GM12878 (cell line): Measurements from ENCODE around the gene TRIM47. TPM values are rescaled to one million over a fixed set of nuclear protein-coding genes. Genes with fewer than 3 reads are reported as not detected.

Experiments used
- ATAC-seq: fragments of 200-7000 bp; cut with Tn5 transposase; 3 replicates; pipeline ENCODE4 v1.9.1; 2020; ENCODE audit warnings: mild to moderate bottlenecking, moderate library complexity
- BruUV-seq: library from RNA; stranded (reverse); fragments of 400-500 nt; replicated peaks from 2 replicates; lab custom pipeline; 2021; lab: Mats Ljungman, UMichigan
- CTCF ChIA-PET: fragments of 300-600 bp; sonication (Branson Sonifier 250); formaldehyde crosslinking; extraction: SDS; loops from one replicate; lab custom pipeline; 2021; ENCODE audit warnings: inconsistent platforms; lab: Yijun Ruan, JAX
- POLR2A ChIA-PET: fragments of 350-600 bp; formaldehyde crosslinking; extraction: SDS; loops from one replicate; lab custom pipeline; 2021; ENCODE audit warnings: inconsistent platforms; lab: Charles Lee
- RAD21 ChIA-PET: fragments of 300-600 bp; sonication (Branson Sonifier 250); formaldehyde crosslinking; loops from one replicate; lab custom pipeline; 2023; ENCODE audit warnings: antibody characterized with exemption; ENCODE audit not compliant: unreplicated experiment; lab: Charles Lee
- SMC1A ChIA-PET: fragments of 300-600 bp; sonication (Branson Sonifier 250); formaldehyde crosslinking; loops from one replicate; lab custom pipeline; 2023; ENCODE audit not compliant: unreplicated experiment, uncharacterized antibody; lab: Charles Lee
- DNase-seq: peaks from one replicate; pipeline ENCODE4 v3.0.0-alpha.2; 2011; ENCODE audit warnings: low read depth, low spot score
- FAIRE-seq: peaks from 3 replicates; lab custom pipeline; 2011; peaks lifted over from hg19 to GRCh38; lab: Jason Lieb, UNC
- H2AFZ ChIP-seq: 2 replicates; pipeline ENCODE4 v1.6.0; 2011; ENCODE audit warnings: low read depth, low read length, control low read depth; ENCODE audit not compliant: control insufficient read depth
- H3K27ac ChIP-seq: 2 replicates; pipeline ENCODE4 v1.5.1; 2011; ENCODE audit warnings: control low read depth; ENCODE audit not compliant: control insufficient read depth, insufficient read depth
- H3K27me3 ChIP-seq, 2 experiments: replicated peaks in 1 of 2; 2 replicates each; pipeline versions ENCODE4 v1.6.0 to v1.6.1; 2011; ENCODE audit warnings: low read length in 1 of 2; ENCODE audit not compliant: control insufficient read depth in 2 of 2, insufficient read depth in 2 of 2
- H3K36me3 ChIP-seq, 2 experiments: 2 replicates each; pipeline ENCODE4 v1.5.1; 2011; ENCODE audit warnings: low read length in 1 of 2; ENCODE audit not compliant: control insufficient read depth in 2 of 2, insufficient read depth in 2 of 2
- H3K4me1 ChIP-seq: 2 replicates; pipeline ENCODE4 v1.6.1; 2011; ENCODE audit warnings: mild to moderate bottlenecking, low read length, moderate library complexity, mixed read lengths; ENCODE audit not compliant: control insufficient read depth, insufficient read depth
- H3K4me2 ChIP-seq: 2 replicates; pipeline ENCODE4 v1.6.0; 2011; ENCODE audit warnings: control low read depth; ENCODE audit not compliant: control insufficient read depth, insufficient read depth
- H3K4me3 ChIP-seq: fragments of 200-600 bp; sonication (generic); 2 replicates; pipeline ENCODE4 v1.5.1; 2016
- H3K79me2 ChIP-seq: 2 replicates; pipeline ENCODE4 v1.6.0; 2011; ENCODE audit warnings: low read length; ENCODE audit not compliant: control insufficient read depth, insufficient read depth
- H3K9ac ChIP-seq: 2 replicates; pipeline ENCODE4 v1.8.0; 2011; ENCODE audit warnings: low read length, control low read depth, mixed read lengths; ENCODE audit not compliant: control insufficient read depth, insufficient read depth
- H3K9me3 ChIP-seq: replicated peaks from 3 replicates; pipeline ENCODE4 v1.5.1; 2011; ENCODE audit warnings: mild to moderate bottlenecking, low read length; ENCODE audit not compliant: control insufficient read depth, insufficient read depth
- H4K20me1 ChIP-seq: 2 replicates; pipeline ENCODE4 v1.6.0; 2011; ENCODE audit not compliant: control insufficient read depth, insufficient read depth
- CHD2 ChIP-seq: IDR thresholded peaks from 2 replicates; pipeline ENCODE4 v1.6.1; 2011; ENCODE audit warnings: low read depth, low read length, improper control_type of control experiment, borderline replicate concordance
- CREB1 ChIP-seq: IDR thresholded peaks from 2 replicates; pipeline ENCODE4 v1.6.1; 2012; ENCODE audit warnings: low read depth, mild to moderate bottlenecking, inconsistent platforms
- EGR1 ChIP-seq, 2 experiments: IDR thresholded peaks; 1 replicate in 1 of 2; 2 replicates in 1 of 2; pipeline ENCODE4 v1.6.1; 2011 to 2012; ENCODE audit warnings: low read depth in 2 of 2, low read length in 2 of 2, borderline replicate concordance in 1 of 2, mild to moderate bottlenecking in 1 of 2, moderate library complexity in 1 of 2
- FOXM1 ChIP-seq: IDR thresholded peaks from 2 replicates; pipeline ENCODE4 v1.6.1; 2012; ENCODE audit warnings: low read depth, mild to moderate bottlenecking, inconsistent platforms, low read length, moderate library complexity
- IRF3 ChIP-seq: fragments of 450-650 bp; IDR thresholded peaks from 2 replicates; pipeline ENCODE4 v1.6.1; 2014; ENCODE audit warnings: mild to moderate bottlenecking
- JUND ChIP-seq: IDR thresholded peaks from 2 replicates; pipeline ENCODE4 v1.6.1; 2012; ENCODE audit warnings: low read depth, mild to moderate bottlenecking, low read length, improper control_type of control experiment, moderate library complexity
- MYC ChIP-seq: IDR thresholded peaks from 2 replicates; pipeline ENCODE4 v1.6.1; 2011; ENCODE audit warnings: mild to moderate bottlenecking, low read length, moderate library complexity, inconsistent platforms; ENCODE audit not compliant: insufficient read depth, insufficient replicate concordance, insufficient read length, severe bottlenecking
- NFIC ChIP-seq: IDR thresholded peaks from 2 replicates; pipeline ENCODE4 v1.6.1; 2012; ENCODE audit warnings: low read depth, mild to moderate bottlenecking, inconsistent platforms, low read length, moderate library complexity
- PAX8 ChIP-seq: fragments of 450-650 bp; IDR thresholded peaks from 2 replicates; pipeline ENCODE4 v1.6.1; 2017; ENCODE audit warnings: mild to moderate bottlenecking, moderate library complexity
- RBBP5 ChIP-seq: fragments of 200-600 bp; sonication (generic); conservative IDR thresholded peaks from 2 replicates; pipeline ENCODE4 v1.6.1; 2016
- RFX5 ChIP-seq: IDR thresholded peaks from 2 replicates; pipeline ENCODE4 v1.6.1; 2011; ENCODE audit warnings: low read depth, low read length, improper control_type of control experiment
- TAF1 ChIP-seq: IDR thresholded peaks from 2 replicates; pipeline ENCODE4 v1.6.1; 2011; ENCODE audit warnings: mild to moderate bottlenecking, low read depth, low read length, borderline replicate concordance
- ZNF622 ChIP-seq: fragments of 450-650 bp; IDR thresholded peaks from 2 replicates; pipeline ENCODE4 v1.6.1; 2017; ENCODE audit warnings: mild to moderate bottlenecking, inconsistent platforms
- WGBS: methylation state at CpG from one replicate; pipeline ENCODE4 v1.1.6; 2016; ENCODE audit warnings: low lambda C conversion rate; ENCODE audit not compliant: insufficient replicate concordance, insufficient coverage; ENCODE audit errors: missing lambda C conversion rate; 5-methylcytosine and 5-hydroxymethylcytosine counted together
- in situ Hi-C: fragments of 300-500 bp; cut with MboI; formaldehyde crosslinking; loops from 9 replicates; pipeline ENCODE4 v1.14.3; 2018; ENCODE audit warnings: mixed read lengths
- intact Hi-C: fragments of 100-400 bp; cut with micrococcal nuclease; formaldehyde crosslinking; loops from one replicate; pipeline ENCODE4 v1.14.2; 2022; ENCODE audit not compliant: unreplicated experiment
- polyA plus RNA-seq, 11 experiments: library from polyadenylated mRNA; depleted of rRNA in 4 of 11; unstranded in 6 of 11; stranded (reverse) in 5 of 11; fragments of >200 nt; fragmentation: Nextera tagmentation in 4 of 11; fragmentation: Illumina TruSeq in 1 of 11; extraction: Ambion mirVana in 4 of 11; extraction: Trizol in 1 of 11; gene quantifications; 1 replicate in 1 of 11; 2 replicates in 10 of 11; pipeline versions ENCODE4 v1.2.1 to v1.2.3, GENCODE V29; 2011 to 2016; ENCODE audit warnings: inconsistent platforms in 2 of 11, missing spikeins in 2 of 11, low read depth in 1 of 11
- total RNA-seq, 4 experiments: library from RNA; depleted of rRNA in 3 of 4; stranded (reverse); fragments of >200 nt in 3 of 4; fragmentation: Illumina TruSeq in 1 of 4; extraction: Trizol in 1 of 4; gene quantifications; 2 replicates each; pipeline versions ENCODE4 v1.2.1 to v1.2.3, GENCODE V29; 2013 to 2021

TRIM47 gene
- total and polyA plus RNA-seq, 10 of the 15 experiments (the other 5 are each of a cell fraction or from before 2014, with no cell fraction given) = 0.35 to 9.7 (median 5.3) TPM

- RAD21 ChIA-PET = no interaction called here
- Histone ChIP-seq H3K27ac (no peak overlapping the region), H2AFZ (no peak overlapping the region), H3K36me3 (peaks cover 0 to 5% of the 10 kb centered on the region in 2 experiments; a peak in 3 of 4 replicates), H3K4me1 (no peaks in the 10 kb centered on the region), H4K20me1 (no peaks in the 10 kb centered on the region), H3K27me3 (no peaks in the 10 kb centered on the region), H3K9ac (no peak overlapping the region)
- in situ Hi-C loops = no loop called here
- no peak for DNase-seq
- SMC1A ChIA-PET = no interaction called here
- no peak for FAIRE-seq
- no peak for TF ChIP-seq CREB1
- TF ChIP-seq FOXM1 = no peak
- no peak for TF ChIP-seq PAX8
- TF ChIP-seq RFX5 = no peak
- no peak for TF ChIP-seq MYC
- TF ChIP-seq EGR1 (IDR thresholded peaks at IDR 0.05; ENCODE audit: borderline replicate concordance in 1 of 2, low read depth in 2 of 2, low read length in 2 of 2) = no peak
- TF ChIP-seq TAF1 = no peak
- TF ChIP-seq IRF3 = no peak
- no peak for TF ChIP-seq RBBP5
- TF ChIP-seq CHD2 = no peak
- TF ChIP-seq ZNF622 = no peak
- TF ChIP-seq NFIC = no peak
- TF ChIP-seq JUND = no peak
- TF ChIP-seq, all 136 proteins: peak for 0
- WGBS = 73% methylated on average over 9 of the region's 9 CpGs
- CTCF ChIA-PET = no interaction called here
- intact Hi-C loops = no loop called here
- no peaks in the 10 kb centered on the region for H3K9me3 ChIP-seq
- no peaks in the 10 kb centered on the region for H3K79me2 ChIP-seq
- H3K4me3 ChIP-seq = no peak overlapping the region
- no peak overlapping the region for H3K4me2 ChIP-seq
- ATAC-seq = no peak
- POLR2A ChIA-PET = interaction anchor here (1.9 kb wide), 1 partner anchor 10 kb away, joined by 9 read pairs; the partner anchor contains the start of gene UNC13D
- TSS peak; percentile 40 for BruUV-seq
These were observed 42.8 kb downstream of the TRIM47 start for GRCh38 chr17:75835654-75835987.
